HCT116 (cell line): ENCODE measurements around the gene CPLX3. TPM values are rescaled to one million over a fixed set of nuclear protein-coding genes. Genes with fewer than 3 reads are reported as not detected.

Experiments
- ATAC-seq: fragments of 200-7000 bp; cut with Tn5 transposase; 2 replicates; pipeline ENCODE4 v1.9.1; 2020; ENCODE audit warnings: mild to moderate bottlenecking, moderate library complexity
- BruUV-seq: library from RNA; stranded (reverse); fragments of 400-500 nt; replicated peaks from 2 replicates; lab custom pipeline; 2021; lab: Mats Ljungman, UMichigan
- CTCF ChIA-PET: fragments of 300-600 bp; sonication (Branson Sonifier 250); formaldehyde crosslinking; loops from one replicate; lab custom pipeline; 2021; ENCODE audit warnings: antibody characterized with exemption; lab: Charles Lee
- POLR2A ChIA-PET: fragments of 300-600, 350-600 bp; sonication (Branson Sonifier 250); formaldehyde crosslinking; loops from one replicate; lab custom pipeline; 2021; ENCODE audit warnings: antibody characterized with exemption; lab: Charles Lee
- RAD21 ChIA-PET, 2 experiments: fragments of 300-600 bp; sonication (Branson Sonifier 250); formaldehyde crosslinking; loops; one replicate each; lab custom pipeline; 2023; ENCODE audit warnings: low total read pairs in 2 of 2; ENCODE audit not compliant: uncharacterized antibody in 2 of 2, unreplicated experiment in 2 of 2, low non-redundant PET in 1 of 2; lab: Charles Lee
- DNase-seq: peaks from one replicate; pipeline ENCODE4 v3.0.0-alpha.2; 2010; ENCODE audit warnings: low read depth, low spot score
- H2AFZ ChIP-seq: fragments of 200-600 bp; shearing (Covaris generic), sonication (generic); 2 replicates; pipeline ENCODE4 v1.6.1; 2017; ENCODE audit warnings: low read depth, mixed run types, mixed read lengths, antibody characterized with exemption, low read length; ENCODE audit not compliant: poor library complexity, severe bottlenecking
- H3K27ac ChIP-seq: 2 replicates; pipeline ENCODE4 v1.5.1; 2012; ENCODE audit warnings: low read depth, low read length
- H3K27me3 ChIP-seq: fragments of 200-600 bp; sonication (generic); 2 replicates; pipeline ENCODE4 v1.6.1; 2016; ENCODE audit warnings: mixed run types, low read length, mixed read lengths; ENCODE audit not compliant: insufficient read depth
- H3K36me3 ChIP-seq, 2 experiments: fragments of 200-500 bp in 1 of 2; fragments of 200-600 bp in 1 of 2; sonication (Bioruptor generic) in 1 of 2; sonication (generic) in 1 of 2; 2 replicates each; pipeline versions ENCODE4 v1.5.1 to v1.6.1; 2014 to 2016; ENCODE audit warnings: low read length in 2 of 2, inconsistent platforms in 1 of 2, mixed read lengths in 1 of 2, mixed run types in 1 of 2; ENCODE audit not compliant: insufficient read depth in 2 of 2, control insufficient read depth in 1 of 2
- H3K4me1 ChIP-seq, 2 experiments: fragments of 200-600 bp in 1 of 2; sonication (generic) in 1 of 2; 2 replicates each; pipeline versions ENCODE4 v1.5.1 to v1.6.1; 2012 to 2017; ENCODE audit warnings: low read length in 2 of 2, inconsistent platforms in 1 of 2, mild to moderate bottlenecking in 1 of 2, mixed read lengths in 1 of 2, mixed run types in 1 of 2, moderate library complexity in 1 of 2; ENCODE audit not compliant: insufficient read depth in 2 of 2, control insufficient read depth in 1 of 2
- H3K4me2 ChIP-seq: fragments of 200-600 bp; sonication (generic); 2 replicates; pipeline ENCODE4 v1.6.1; 2017; ENCODE audit warnings: mixed run types, low read length, mixed read lengths
- H3K4me3 ChIP-seq, 2 experiments: fragments of 200-600 bp in 1 of 2; sonication (generic) in 1 of 2; replicated peaks in 1 of 2; 2 replicates each; pipeline ENCODE4 v1.5.1; 2011 to 2016; ENCODE audit warnings: low read length in 2 of 2, control low read depth in 1 of 2, low read depth in 1 of 2, mild to moderate bottlenecking in 1 of 2, mixed read lengths in 1 of 2, mixed run types in 1 of 2
- H3K79me2 ChIP-seq: fragments of 200-600 bp; sonication (generic); 2 replicates; pipeline ENCODE4 v1.6.1; 2017; ENCODE audit warnings: mild to moderate bottlenecking, mixed run types, low read length, moderate library complexity, mixed read lengths; ENCODE audit not compliant: insufficient read depth
- H3K9ac ChIP-seq: fragments of 200-600 bp; sonication (generic); 2 replicates; pipeline ENCODE4 v1.6.1; 2016; ENCODE audit warnings: low read length, mixed read lengths
- H3K9me2 ChIP-seq: fragments of 200-600 bp; sonication (generic), shearing (Covaris generic); 2 replicates; pipeline ENCODE4 v1.6.1; 2017; ENCODE audit warnings: mixed run types, mild to moderate bottlenecking, moderate library complexity; ENCODE audit not compliant: insufficient read depth
- H3K9me3 ChIP-seq, 2 experiments: fragments of 200-500 bp in 1 of 2; fragments of 200-600 bp in 1 of 2; sonication (Bioruptor generic) in 1 of 2; sonication (generic) in 1 of 2; 2 replicates each; pipeline ENCODE4 v1.6.1; 2014 to 2017; ENCODE audit warnings: low read length in 2 of 2, mixed read lengths in 2 of 2, inconsistent platforms in 1 of 2, low read depth in 1 of 2, mild to moderate bottlenecking in 1 of 2, mixed run types in 1 of 2, moderate library complexity in 1 of 2; ENCODE audit not compliant: control insufficient read depth in 1 of 2, insufficient read depth in 1 of 2
- H4K20me1 ChIP-seq: fragments of 200-600 bp; sonication (generic), shearing (Covaris generic); 2 replicates; pipeline ENCODE4 v1.6.1; 2017; ENCODE audit warnings: mixed run types, mild to moderate bottlenecking, moderate library complexity; ENCODE audit not compliant: insufficient read depth
- EGR1 ChIP-seq: IDR thresholded peaks from 2 replicates; pipeline ENCODE4 v1.6.1; 2012; ENCODE audit warnings: low read depth
- EZH2 ChIP-seq: fragments of 200-600 bp; sonication (generic); IDR thresholded peaks from 2 replicates; pipeline ENCODE4 v1.6.1; 2017; ENCODE audit warnings: antibody characterized with exemption, mixed run types
- EZH2phosphoT487 ChIP-seq: fragments of 200-600 bp; IDR thresholded peaks from 2 replicates; pipeline ENCODE4 v1.6.1; 2018; ENCODE audit warnings: antibody characterized with exemption, borderline replicate concordance
- FOSL1 ChIP-seq: IDR thresholded peaks from 2 replicates; pipeline ENCODE4 v1.6.1; 2012; ENCODE audit warnings: low read depth
- JUND ChIP-seq: IDR thresholded peaks from 2 replicates; pipeline ENCODE4 v1.6.1; 2012
- POLR2A ChIP-seq: IDR thresholded peaks from 2 replicates; pipeline ENCODE4 v1.7.0; 2011; ENCODE audit warnings: borderline replicate concordance; ENCODE audit not compliant: insufficient read depth, insufficient read length; ENCODE audit errors: extremely low read depth
- RAD21 ChIP-seq: IDR thresholded peaks from 2 replicates; pipeline ENCODE4 v1.6.1; 2012; ENCODE audit warnings: low read depth, mild to moderate bottlenecking
- SP1 ChIP-seq: IDR thresholded peaks from 2 replicates; pipeline ENCODE4 v1.6.1; 2012; ENCODE audit warnings: low read depth
- YY1 ChIP-seq: IDR thresholded peaks from 2 replicates; pipeline ENCODE4 v1.6.1; 2011; ENCODE audit warnings: low read length, low read depth, moderate library complexity, mild to moderate bottlenecking; ENCODE audit not compliant: insufficient replicate concordance; ENCODE audit errors: extremely low read depth
- ZFX ChIP-seq: fragments of 450-650 bp; IDR thresholded peaks from 2 replicates; pipeline ENCODE4 v1.6.1; 2017
- intact Hi-C: fragments of 100-400 bp; cut with micrococcal nuclease; formaldehyde crosslinking; loops from 2 replicates; pipeline ENCODE4 v1.10.0; 2022
- total RNA-seq: library from RNA; stranded (reverse); gene quantifications from one replicate; pipeline ENCODE4 v1.2.1, GENCODE V29; 2021; ENCODE audit not compliant: unreplicated experiment
- TF ChIP-seq, protein P1 (sequence below): IDR thresholded peaks from 2 replicates; pipeline ENCODE4 v1.6.1; 2012; ENCODE audit warnings: low read depth
- TF ChIP-seq, protein P2 (sequence below): IDR thresholded peaks from 2 replicates; pipeline ENCODE4 v1.6.1; 2012
- TF ChIP-seq, protein P3 (sequence below): IDR thresholded peaks from 2 replicates; pipeline ENCODE4 v1.6.1; 2011; ENCODE audit warnings: mild to moderate bottlenecking, low read length, moderate library complexity; ENCODE audit not compliant: insufficient replicate concordance; ENCODE audit errors: extremely low read depth

Gene CPLX3
- total RNA-seq, 1 experiment from 2014 or later = not detected

DNA sequence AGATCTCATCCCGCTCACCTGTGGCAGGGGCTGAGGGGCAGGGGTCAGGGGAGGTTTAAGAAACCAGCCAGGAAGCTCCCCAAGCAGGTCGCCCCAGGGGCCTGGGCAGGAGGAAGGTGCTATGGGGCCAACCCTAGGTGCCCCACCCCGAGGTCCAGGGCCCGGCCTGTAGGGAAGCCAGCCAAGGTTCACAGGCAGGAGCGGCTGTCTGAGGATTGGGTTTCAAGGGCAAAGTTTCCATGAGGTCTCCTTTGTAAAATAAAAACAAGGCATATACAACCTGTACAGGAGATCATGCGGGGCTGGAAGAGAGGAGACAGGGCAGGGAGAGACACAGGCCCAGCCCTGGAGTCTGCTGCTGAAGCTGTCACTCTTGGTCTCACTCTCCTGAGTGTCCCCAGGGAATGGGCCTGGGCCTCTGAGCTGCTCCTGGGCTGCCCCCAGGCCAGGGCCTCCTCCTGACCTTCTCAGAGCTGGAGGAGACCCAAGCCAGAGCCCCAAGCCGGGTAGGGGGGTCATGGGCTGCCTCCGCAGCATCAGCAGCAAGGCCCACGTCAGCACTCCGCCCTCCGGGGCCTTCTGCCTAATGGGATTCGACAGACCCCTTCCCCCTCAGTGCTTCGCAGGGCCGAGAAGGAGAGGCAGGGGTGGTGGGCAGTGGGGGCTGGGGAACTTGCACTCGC lies 5.5 kb downstream of the CPLX3 start:
- Histone ChIP-seq H3K4me2 (no peak overlapping the region), H3K4me3 (no peak overlapping the region), H3K9me3 (no peaks in the 10 kb centered on the region), H4K20me1 (no peaks in the 10 kb centered on the region), H3K27ac (no peak overlapping the region), H3K4me1 (peaks cover 0 to 9% of the 10 kb centered on the region in 2 experiments; a peak in 2 of 4 replicates), H3K36me3 (no peaks in the 10 kb centered on the region), H3K27me3 (peaks cover 19% of the 10 kb centered on the region; the same call in 1 of the 2 replicates), H3K9ac (no peak overlapping the region), H3K9me2 (no peaks in the 10 kb centered on the region), H2AFZ (no peak overlapping the region), H3K79me2 (no peaks in the 10 kb centered on the region)
- ChIA-PET CTCF (no interaction called here), POLR2A (no interaction called here), RAD21 (no interaction called here)
- intact Hi-C loops = no loop called here
- TF ChIP-seq, protein P1, sequence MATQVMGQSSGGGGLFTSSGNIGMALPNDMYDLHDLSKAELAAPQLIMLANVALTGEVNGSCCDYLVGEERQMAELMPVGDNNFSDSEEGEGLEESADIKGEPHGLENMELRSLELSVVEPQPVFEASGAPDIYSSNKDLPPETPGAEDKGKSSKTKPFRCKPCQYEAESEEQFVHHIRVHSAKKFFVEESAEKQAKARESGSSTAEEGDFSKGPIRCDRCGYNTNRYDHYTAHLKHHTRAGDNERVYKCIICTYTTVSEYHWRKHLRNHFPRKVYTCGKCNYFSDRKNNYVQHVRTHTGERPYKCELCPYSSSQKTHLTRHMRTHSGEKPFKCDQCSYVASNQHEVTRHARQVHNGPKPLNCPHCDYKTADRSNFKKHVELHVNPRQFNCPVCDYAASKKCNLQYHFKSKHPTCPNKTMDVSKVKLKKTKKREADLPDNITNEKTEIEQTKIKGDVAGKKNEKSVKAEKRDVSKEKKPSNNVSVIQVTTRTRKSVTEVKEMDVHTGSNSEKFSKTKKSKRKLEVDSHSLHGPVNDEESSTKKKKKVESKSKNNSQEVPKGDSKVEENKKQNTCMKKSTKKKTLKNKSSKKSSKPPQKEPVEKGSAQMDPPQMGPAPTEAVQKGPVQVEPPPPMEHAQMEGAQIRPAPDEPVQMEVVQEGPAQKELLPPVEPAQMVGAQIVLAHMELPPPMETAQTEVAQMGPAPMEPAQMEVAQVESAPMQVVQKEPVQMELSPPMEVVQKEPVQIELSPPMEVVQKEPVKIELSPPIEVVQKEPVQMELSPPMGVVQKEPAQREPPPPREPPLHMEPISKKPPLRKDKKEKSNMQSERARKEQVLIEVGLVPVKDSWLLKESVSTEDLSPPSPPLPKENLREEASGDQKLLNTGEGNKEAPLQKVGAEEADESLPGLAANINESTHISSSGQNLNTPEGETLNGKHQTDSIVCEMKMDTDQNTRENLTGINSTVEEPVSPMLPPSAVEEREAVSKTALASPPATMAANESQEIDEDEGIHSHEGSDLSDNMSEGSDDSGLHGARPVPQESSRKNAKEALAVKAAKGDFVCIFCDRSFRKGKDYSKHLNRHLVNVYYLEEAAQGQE = no peak
- TF ChIP-seq EZH2phosphoT487 (no peak), FOSL1 (no peak), EZH2 (no peak), YY1 (no peak), JUND (no peak), POLR2A (no peak), RAD21 (no peak), EGR1 (no peak), ZFX (no peak), SP1 (no peak)
- TF ChIP-seq, protein P2, sequence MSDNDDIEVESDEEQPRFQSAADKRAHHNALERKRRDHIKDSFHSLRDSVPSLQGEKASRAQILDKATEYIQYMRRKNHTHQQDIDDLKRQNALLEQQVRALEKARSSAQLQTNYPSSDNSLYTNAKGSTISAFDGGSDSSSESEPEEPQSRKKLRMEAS = no peak
- TF ChIP-seq, protein P3, sequence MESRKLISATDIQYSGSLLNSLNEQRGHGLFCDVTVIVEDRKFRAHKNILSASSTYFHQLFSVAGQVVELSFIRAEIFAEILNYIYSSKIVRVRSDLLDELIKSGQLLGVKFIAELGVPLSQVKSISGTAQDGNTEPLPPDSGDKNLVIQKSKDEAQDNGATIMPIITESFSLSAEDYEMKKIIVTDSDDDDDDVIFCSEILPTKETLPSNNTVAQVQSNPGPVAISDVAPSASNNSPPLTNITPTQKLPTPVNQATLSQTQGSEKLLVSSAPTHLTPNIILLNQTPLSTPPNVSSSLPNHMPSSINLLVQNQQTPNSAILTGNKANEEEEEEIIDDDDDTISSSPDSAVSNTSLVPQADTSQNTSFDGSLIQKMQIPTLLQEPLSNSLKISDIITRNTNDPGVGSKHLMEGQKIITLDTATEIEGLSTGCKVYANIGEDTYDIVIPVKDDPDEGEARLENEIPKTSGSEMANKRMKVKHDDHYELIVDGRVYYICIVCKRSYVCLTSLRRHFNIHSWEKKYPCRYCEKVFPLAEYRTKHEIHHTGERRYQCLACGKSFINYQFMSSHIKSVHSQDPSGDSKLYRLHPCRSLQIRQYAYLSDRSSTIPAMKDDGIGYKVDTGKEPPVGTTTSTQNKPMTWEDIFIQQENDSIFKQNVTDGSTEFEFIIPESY = no peak
- ATAC-seq = no peak
- no TSS peak for BruUV-seq
- DNase-seq = no peak
